ENCODE measurements around the gene FMNL2.

Gene FMNL2

GRCh38 chr2:152565884-152566727 lies 231.1 kb downstream of the FMNL2 start:
- peaks cover 0 to 1% of the 10 kb centered on the region in 2 experiments; a peak in 1 of 3 replicates for H3K36me3 ChIP-seq (ENCODE audit: control insufficient read depth in 2 of 2, insufficient read depth in 1 of 2, low read length in 2 of 2)

DNA sequence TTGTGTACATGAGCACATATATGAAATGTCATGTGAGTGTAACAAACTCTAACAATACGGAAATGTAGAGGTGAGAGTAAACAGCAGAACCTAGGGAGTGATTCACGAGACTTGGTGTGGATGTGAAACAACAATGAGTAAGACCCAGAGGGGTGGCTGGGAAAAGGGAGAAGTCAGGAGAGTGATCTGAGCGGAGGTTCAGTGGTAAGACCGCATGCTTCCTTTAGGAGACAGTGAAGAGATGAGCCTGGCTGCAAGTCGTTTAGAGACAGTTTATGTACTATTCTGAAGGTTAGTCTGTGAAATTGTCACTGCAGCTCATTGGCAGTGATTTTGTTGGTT lies 231.7 kb downstream of the FMNL2 start:
- Histone ChIP-seq H3K9me3 (ENCODE audit: control insufficient read depth, insufficient read depth, low read depth, low read length) (no peaks in the 10 kb centered on the region), H3K27ac (ENCODE audit: extremely low read depth, low read depth, low read length) (no peak overlapping the region), H3K36me3 (ENCODE audit: control insufficient read depth in 2 of 2, insufficient read depth in 1 of 2, low read length in 2 of 2) (no peaks in the 10 kb centered on the region), H3K4me3 (ENCODE audit: low read depth, low read length) (no peak overlapping the region), H3K4me1 (ENCODE audit: control insufficient read depth, insufficient read depth, low read length) (0 out of 2 replicates have a peak, but pooled peaks cover 5% of the 10 kb centered on the region)
- ChIA-PET POLR2A (no interaction called here), CTCF (interaction anchor here (0.6 to 1.0 kb wide), 2 partner anchors 10 to 216 kb away, joined by 3 read pairs; no protein-coding TSS in a partner anchor)
- TF ChIP-seq, protein P1, sequence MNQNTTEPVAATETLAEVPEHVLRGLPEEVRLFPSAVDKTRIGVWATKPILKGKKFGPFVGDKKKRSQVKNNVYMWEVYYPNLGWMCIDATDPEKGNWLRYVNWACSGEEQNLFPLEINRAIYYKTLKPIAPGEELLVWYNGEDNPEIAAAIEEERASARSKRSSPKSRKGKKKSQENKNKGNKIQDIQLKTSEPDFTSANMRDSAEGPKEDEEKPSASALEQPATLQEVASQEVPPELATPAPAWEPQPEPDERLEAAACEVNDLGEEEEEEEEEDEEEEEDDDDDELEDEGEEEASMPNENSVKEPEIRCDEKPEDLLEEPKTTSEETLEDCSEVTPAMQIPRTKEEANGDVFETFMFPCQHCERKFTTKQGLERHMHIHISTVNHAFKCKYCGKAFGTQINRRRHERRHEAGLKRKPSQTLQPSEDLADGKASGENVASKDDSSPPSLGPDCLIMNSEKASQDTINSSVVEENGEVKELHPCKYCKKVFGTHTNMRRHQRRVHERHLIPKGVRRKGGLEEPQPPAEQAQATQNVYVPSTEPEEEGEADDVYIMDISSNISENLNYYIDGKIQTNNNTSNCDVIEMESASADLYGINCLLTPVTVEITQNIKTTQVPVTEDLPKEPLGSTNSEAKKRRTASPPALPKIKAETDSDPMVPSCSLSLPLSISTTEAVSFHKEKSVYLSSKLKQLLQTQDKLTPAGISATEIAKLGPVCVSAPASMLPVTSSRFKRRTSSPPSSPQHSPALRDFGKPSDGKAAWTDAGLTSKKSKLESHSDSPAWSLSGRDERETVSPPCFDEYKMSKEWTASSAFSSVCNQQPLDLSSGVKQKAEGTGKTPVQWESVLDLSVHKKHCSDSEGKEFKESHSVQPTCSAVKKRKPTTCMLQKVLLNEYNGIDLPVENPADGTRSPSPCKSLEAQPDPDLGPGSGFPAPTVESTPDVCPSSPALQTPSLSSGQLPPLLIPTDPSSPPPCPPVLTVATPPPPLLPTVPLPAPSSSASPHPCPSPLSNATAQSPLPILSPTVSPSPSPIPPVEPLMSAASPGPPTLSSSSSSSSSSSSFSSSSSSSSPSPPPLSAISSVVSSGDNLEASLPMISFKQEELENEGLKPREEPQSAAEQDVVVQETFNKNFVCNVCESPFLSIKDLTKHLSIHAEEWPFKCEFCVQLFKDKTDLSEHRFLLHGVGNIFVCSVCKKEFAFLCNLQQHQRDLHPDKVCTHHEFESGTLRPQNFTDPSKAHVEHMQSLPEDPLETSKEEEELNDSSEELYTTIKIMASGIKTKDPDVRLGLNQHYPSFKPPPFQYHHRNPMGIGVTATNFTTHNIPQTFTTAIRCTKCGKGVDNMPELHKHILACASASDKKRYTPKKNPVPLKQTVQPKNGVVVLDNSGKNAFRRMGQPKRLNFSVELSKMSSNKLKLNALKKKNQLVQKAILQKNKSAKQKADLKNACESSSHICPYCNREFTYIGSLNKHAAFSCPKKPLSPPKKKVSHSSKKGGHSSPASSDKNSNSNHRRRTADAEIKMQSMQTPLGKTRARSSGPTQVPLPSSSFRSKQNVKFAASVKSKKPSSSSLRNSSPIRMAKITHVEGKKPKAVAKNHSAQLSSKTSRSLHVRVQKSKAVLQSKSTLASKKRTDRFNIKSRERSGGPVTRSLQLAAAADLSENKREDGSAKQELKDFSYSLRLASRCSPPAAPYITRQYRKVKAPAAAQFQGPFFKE (tag by site-specific recombination; IDR thresholded peaks at IDR 0.05; ENCODE audit: borderline replicate concordance) = no peak
- TF ChIP-seq, protein P2, sequence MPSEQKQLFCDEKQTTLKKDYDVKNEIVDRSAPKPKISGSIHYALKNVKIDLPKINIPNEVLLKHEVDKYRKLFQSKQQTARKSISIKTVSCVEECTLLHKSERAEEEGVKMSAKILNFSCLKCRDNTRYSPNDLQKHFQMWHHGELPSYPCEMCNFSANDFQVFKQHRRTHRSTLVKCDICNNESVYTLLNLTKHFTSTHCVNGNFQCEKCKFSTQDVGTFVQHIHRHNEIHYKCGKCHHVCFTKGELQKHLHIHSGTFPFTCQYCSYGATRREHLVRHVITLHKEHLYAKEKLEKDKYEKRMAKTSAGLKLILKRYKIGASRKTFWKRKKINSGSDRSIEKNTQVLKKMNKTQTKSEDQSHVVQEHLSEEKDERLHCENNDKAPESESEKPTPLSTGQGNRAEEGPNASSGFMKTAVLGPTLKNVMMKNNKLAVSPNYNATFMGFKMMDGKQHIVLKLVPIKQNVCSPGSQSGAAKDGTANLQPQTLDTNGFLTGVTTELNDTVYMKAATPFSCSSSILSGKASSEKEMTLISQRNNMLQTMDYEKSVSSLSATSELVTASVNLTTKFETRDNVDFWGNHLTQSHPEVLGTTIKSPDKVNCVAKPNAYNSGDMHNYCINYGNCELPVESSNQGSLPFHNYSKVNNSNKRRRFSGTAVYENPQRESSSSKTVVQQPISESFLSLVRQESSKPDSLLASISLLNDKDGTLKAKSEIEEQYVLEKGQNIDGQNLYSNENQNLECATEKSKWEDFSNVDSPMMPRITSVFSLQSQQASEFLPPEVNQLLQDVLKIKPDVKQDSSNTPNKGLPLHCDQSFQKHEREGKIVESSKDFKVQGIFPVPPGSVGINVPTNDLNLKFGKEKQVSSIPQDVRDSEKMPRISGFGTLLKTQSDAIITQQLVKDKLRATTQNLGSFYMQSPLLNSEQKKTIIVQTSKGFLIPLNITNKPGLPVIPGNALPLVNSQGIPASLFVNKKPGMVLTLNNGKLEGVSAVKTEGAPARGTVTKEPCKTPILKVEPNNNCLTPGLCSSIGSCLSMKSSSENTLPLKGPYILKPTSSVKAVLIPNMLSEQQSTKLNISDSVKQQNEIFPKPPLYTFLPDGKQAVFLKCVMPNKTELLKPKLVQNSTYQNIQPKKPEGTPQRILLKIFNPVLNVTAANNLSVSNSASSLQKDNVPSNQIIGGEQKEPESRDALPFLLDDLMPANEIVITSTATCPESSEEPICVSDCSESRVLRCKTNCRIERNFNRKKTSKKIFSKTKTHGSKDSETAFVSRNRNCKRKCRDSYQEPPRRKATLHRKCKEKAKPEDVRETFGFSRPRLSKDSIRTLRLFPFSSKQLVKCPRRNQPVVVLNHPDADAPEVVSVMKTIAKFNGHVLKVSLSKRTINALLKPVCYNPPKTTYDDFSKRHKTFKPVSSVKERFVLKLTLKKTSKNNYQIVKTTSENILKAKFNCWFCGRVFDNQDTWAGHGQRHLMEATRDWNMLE (tag by site-specific recombination; conservative IDR thresholded peaks at IDR 0.05; ENCODE audit: low read depth) = no peak
- TF ChIP-seq FEZF1 (tag by site-specific recombination; IDR thresholded peaks at IDR 0.05) (no peak), ZNF830 (tag by site-specific recombination; IDR thresholded peaks at IDR 0.05; ENCODE audit: low read depth) (no peak), ZBTB44 (tag by site-specific recombination; IDR thresholded peaks at IDR 0.05) (no peak), ZNF174 (tag by site-specific recombination; IDR thresholded peaks at IDR 0.05) (no peak), ZNF560 (tag by site-specific recombination; IDR thresholded peaks at IDR 0.05; ENCODE audit: borderline replicate concordance) (no peak), ZNF423 (tag by site-specific recombination; IDR thresholded peaks at IDR 0.05) (no peak), ZNF426 (tag by site-specific recombination; IDR thresholded peaks at IDR 0.05) (no peak), ZBTB48 (tag by site-specific recombination; IDR thresholded peaks at IDR 0.05) (no peak), ZNF350 (tag by site-specific recombination; IDR thresholded peaks at IDR 0.05) (no peak)

More at GRCh38 chr2:152565884-152566727, 231.1 kb downstream of the FMNL2 start:
- H3K4me3 ChIP-seq (ENCODE audit: low read depth, low read length) = no peak overlapping the region
- peak; percentile 85 for TF ChIP-seq OSR2 (tag by site-specific recombination; IDR thresholded peaks at IDR 0.05)
- TF ChIP-seq, protein P3, sequence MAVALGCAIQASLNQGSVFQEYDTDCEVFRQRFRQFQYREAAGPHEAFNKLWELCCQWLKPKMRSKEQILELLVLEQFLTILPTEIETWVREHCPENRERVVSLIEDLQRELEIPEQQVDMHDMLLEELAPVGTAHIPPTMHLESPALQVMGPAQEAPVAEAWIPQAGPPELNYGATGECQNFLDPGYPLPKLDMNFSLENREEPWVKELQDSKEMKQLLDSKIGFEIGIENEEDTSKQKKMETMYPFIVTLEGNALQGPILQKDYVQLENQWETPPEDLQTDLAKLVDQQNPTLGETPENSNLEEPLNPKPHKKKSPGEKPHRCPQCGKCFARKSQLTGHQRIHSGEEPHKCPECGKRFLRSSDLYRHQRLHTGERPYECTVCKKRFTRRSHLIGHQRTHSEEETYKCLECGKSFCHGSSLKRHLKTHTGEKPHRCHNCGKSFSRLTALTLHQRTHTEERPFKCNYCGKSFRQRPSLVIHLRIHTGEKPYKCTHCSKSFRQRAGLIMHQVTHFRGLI (tag by site-specific recombination; IDR thresholded peaks at IDR 0.05) = no peak
- peak; percentile 37; the same call in 1 of the 2 replicates for TF ChIP-seq FEZF1 (tag by site-specific recombination; IDR thresholded peaks at IDR 0.05)
- TF ChIP-seq ZNF157 (tag by site-specific recombination; IDR thresholded peaks at IDR 0.05) = no peak
- peak; percentile 70 for TF ChIP-seq PRDM6 (tag by site-specific recombination; IDR thresholded peaks at IDR 0.05)
- no peaks in the 10 kb centered on the region for H3K9me3 ChIP-seq (ENCODE audit: control insufficient read depth, insufficient read depth, low read depth, low read length)
- ChIA-PET POLR2A (no interaction called here), CTCF (no interaction called here)
- 0 out of 2 replicates have a peak, but pooled peaks cover 5% of the 10 kb centered on the region for H3K4me1 ChIP-seq (ENCODE audit: control insufficient read depth, insufficient read depth, low read length)
- 0 out of 2 replicates have a peak overlapping the region, but pooled peaks have one; percentile 32 for H3K27ac ChIP-seq (ENCODE audit: extremely low read depth, low read depth, low read length)

All from HEK293 (cell line).